ENCODE results near the gene KIF6. TPM values are rescaled to one million over a fixed set of nuclear protein-coding genes. Genes with fewer than 3 reads are reported as not detected.

The KIF6 gene
- polyA plus RNA-seq, 1 donor (not counting 4 experiments of a cell fraction or from before 2014, with no cell fraction given): 0.14 TPM

- dilution Hi-C loops (cut with MboI; ENCODE audit: extremely low pct_ligation_motif_present, low sequenced_read_pairs): no loop called here
- FAIRE-seq (no peak), DNase-seq (ENCODE audit: low read depth, low spot score) (no peak)
- H2AFZ ChIP-seq (ENCODE audit: control insufficient read depth, low read length): no peak overlapping the region
- H3K4me2 ChIP-seq (ENCODE audit: control insufficient read depth, extremely low read depth, insufficient read depth, low read depth, low read length): no peak overlapping the region
- no peaks in the 10 kb centered on the region for H3K9me1 ChIP-seq (ENCODE audit: control insufficient read depth, extremely low read depth, insufficient read depth, low read length)
- H4K20me1 ChIP-seq (ENCODE audit: control insufficient read depth, extremely low read depth, insufficient read depth, low read length): no peaks in the 10 kb centered on the region
- no peak overlapping the region for H3K4me3 ChIP-seq (ENCODE audit: control insufficient read depth in 2 of 3, extremely low read depth in 1 of 3, insufficient read depth in 2 of 3, low read depth in 1 of 3, low read length in 3 of 3)
- H3K9ac ChIP-seq (ENCODE audit: control insufficient read depth, extremely low read depth, insufficient read depth, low read length): no peak overlapping the region
- H3K4me1 ChIP-seq (ENCODE audit: control insufficient read depth, extremely low read depth, insufficient read depth, low read length): no peaks in the 10 kb centered on the region
- no peaks in the 10 kb centered on the region for H3K79me2 ChIP-seq (ENCODE audit: control insufficient read depth, insufficient read depth, low read length)
- H3K36me3 ChIP-seq (ENCODE audit: control insufficient read depth in 2 of 2, extremely low read depth in 1 of 2, insufficient read depth in 2 of 2, low read length in 2 of 2): no peaks in the 10 kb centered on the region
- no peak overlapping the region for H3K27ac ChIP-seq (ENCODE audit: control insufficient read depth, insufficient read depth, low read length)
- H3K9me3 ChIP-seq (ENCODE audit: control insufficient read depth, low read depth, low read length): no peaks in the 10 kb centered on the region
- H3K27me3 ChIP-seq (ENCODE audit: control insufficient read depth, extremely low read depth, insufficient read depth, low read length): peaks cover 5% of the 10 kb centered on the region
- TF ChIP-seq EZH2 (IDR thresholded peaks at IDR 0.05; ENCODE audit: low read length) (no peak), CTCF (optimal IDR thresholded peaks at IDR 0.05 in 1 of 3, IDR thresholded peaks at IDR 0.05 in 1 of 3, conservative IDR thresholded peaks at IDR 0.05 in 1 of 3; ENCODE audit: extremely low read depth in 1 of 3, insufficient read depth in 2 of 3, low read length in 3 of 3) (no peak)
Observed at GRCh38 chr6:39341937-39342336, 383.3 kb downstream of the KIF6 start.

- no peak overlapping the region for H2AFZ ChIP-seq (ENCODE audit: control insufficient read depth, low read length)
- no peak overlapping the region for H3K27ac ChIP-seq (ENCODE audit: control insufficient read depth, insufficient read depth, low read length)
- no peaks in the 10 kb centered on the region for H3K79me2 ChIP-seq (ENCODE audit: control insufficient read depth, insufficient read depth, low read length)
- H3K4me2 ChIP-seq (ENCODE audit: control insufficient read depth, extremely low read depth, insufficient read depth, low read depth, low read length): no peak overlapping the region
- H4K20me1 ChIP-seq (ENCODE audit: control insufficient read depth, extremely low read depth, insufficient read depth, low read length): no peaks in the 10 kb centered on the region
- H3K4me1 ChIP-seq (ENCODE audit: control insufficient read depth, extremely low read depth, insufficient read depth, low read length): no peaks in the 10 kb centered on the region
- no peak overlapping the region for H3K9ac ChIP-seq (ENCODE audit: control insufficient read depth, extremely low read depth, insufficient read depth, low read length)
- dilution Hi-C loops (cut with MboI; ENCODE audit: extremely low pct_ligation_motif_present, low sequenced_read_pairs): no loop called here
- no peaks in the 10 kb centered on the region for H3K9me1 ChIP-seq (ENCODE audit: control insufficient read depth, extremely low read depth, insufficient read depth, low read length)
- H3K27me3 ChIP-seq (ENCODE audit: control insufficient read depth, extremely low read depth, insufficient read depth, low read length): peaks cover 5% of the 10 kb centered on the region
- H3K36me3 ChIP-seq (ENCODE audit: control insufficient read depth in 2 of 2, extremely low read depth in 1 of 2, insufficient read depth in 2 of 2, low read length in 2 of 2): no peaks in the 10 kb centered on the region
- no peak overlapping the region for H3K4me3 ChIP-seq (ENCODE audit: control insufficient read depth in 2 of 3, extremely low read depth in 1 of 3, insufficient read depth in 2 of 3, low read depth in 1 of 3, low read length in 3 of 3)
- TF ChIP-seq EZH2 (IDR thresholded peaks at IDR 0.05; ENCODE audit: low read length) (no peak), CTCF (optimal IDR thresholded peaks at IDR 0.05 in 1 of 3, IDR thresholded peaks at IDR 0.05 in 1 of 3, conservative IDR thresholded peaks at IDR 0.05 in 1 of 3; ENCODE audit: extremely low read depth in 1 of 3, insufficient read depth in 2 of 3, low read length in 3 of 3) (no peak)
- FAIRE-seq (no peak), DNase-seq (ENCODE audit: low read depth, low spot score) (no peak)
- no peaks in the 10 kb centered on the region for H3K9me3 ChIP-seq (ENCODE audit: control insufficient read depth, low read depth, low read length)
Observed at GRCh38 chr6:39341352-39341751, 383.9 kb downstream of the KIF6 start.
